Stimulated activated CD4-positive, alpha-beta T cell treated with anti-CD3 and anti-CD28 coated beads, Interleukin-15, amount 100 ng/mL, for 1 hour (primary cell): ENCODE data around the gene PCED1A.
"Not testable (repeated sequence)": the region's sequence is repeated elsewhere in the genome, so short reads cannot be mapped to it uniquely, and the experiment has no call there.

Experiments used
- DNase-seq, 2 donors: peaks; one replicate each; pipeline ENCODE4 v3.0.0-alpha.2; 2020; ENCODE audit warnings: low read depth in 1 of 2, low spot score in 1 of 2

Gene PCED1A

GRCh38 chr20:2829376-2829775, 11.1 kb downstream of the PCED1A start:
- DNase-seq: no peak

- DNase-seq: no peak
These were observed 13.8 kb downstream of the PCED1A start for GRCh38 chr20:2826655-2827054.

DNA sequence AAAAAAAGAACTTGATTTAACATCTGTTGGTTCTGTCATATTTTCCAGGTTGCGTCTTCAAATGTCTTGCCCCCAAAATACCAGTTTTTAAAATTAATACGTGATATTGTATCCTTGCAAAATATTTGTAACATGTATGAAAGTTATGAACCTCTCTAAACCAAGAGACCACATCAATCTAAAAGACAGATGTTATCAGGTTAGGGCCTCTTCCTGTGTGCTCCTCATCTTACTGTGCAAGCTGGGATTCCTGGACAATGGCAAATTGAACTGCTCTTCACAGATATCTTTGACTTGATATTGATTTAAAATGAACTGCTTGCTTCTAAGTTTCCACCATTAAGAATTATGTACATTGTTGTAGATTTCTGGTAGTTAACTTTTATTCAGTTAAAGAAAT, 14.7 kb downstream of the PCED1A start:
- no peak for DNase-seq

DNA sequence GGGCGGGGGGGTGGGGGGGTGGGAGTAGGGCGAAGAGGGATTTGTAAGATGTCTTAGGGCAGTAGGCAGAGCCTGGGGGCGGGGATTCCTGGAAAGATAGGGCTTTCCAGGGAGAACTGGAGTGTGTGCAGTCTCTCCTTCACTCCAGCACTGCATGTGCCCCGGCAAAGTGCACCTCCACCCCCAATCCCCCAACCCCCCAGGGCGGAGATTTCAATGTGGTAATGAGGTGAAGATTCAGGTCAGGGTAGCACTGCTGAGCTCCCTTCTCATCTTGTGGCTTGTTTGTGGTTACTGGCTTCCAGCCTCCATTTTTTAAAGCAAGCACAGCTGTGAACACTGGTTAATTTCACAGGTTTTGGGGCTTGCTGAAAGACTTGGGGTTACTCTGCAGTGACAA, 18.4 kb downstream of the PCED1A start:
- DNase-seq: no peak

DNA sequence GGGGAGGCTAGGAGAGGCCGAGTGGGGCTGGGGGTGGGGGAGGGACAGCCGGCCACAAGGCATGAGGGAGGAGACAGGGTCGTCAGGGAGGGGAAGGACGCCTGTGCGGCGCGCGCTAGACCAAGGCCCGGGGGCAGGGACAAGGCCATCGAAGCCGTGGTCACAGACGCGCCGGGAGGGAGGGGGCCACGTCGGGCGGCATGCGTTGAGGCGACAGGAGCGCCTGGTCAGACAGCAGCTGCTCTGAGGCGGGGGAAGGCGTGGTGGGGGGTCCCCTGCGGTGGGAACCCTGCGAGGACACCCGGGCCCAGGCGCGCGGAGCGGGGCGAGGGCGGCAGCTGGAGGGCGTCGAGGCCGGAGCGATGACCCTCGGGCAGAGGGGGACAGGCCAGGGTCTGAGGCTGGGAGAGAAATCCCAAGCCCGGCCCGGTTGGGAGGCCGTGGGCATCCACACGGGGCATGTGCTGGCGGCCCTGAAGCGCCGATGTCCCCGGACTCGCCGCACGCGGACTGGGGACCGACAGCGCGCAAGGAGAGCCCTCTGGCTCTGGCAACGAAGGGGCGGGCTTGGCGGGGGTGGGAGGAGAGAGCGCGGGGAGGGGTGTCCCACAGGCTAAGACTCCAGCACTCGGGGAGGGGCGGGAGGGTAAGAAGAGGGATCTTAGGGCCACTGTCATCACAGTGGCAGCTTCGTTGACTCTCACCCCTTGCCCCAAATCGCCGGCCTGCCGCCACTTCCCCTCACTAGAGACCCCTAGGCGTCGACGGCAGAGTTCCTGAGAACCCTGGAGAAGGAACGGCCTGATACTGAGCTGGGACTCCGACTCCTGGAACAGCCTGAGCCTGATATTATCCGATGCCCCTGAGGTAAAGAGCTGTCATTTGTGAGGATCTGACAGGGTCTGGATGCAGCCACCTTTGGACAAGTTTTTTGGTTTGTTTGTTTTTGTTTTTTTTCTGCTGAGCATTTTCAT, 19.3 kb downstream of the PCED1A start:
- no peak for DNase-seq

GRCh38 chr20:2820084-2820895, 20.2 kb downstream of the PCED1A start:
- no peak for DNase-seq

- no peak for DNase-seq
These were observed 22.4 kb downstream of the PCED1A start for GRCh38 chr20:2817891-2818595.

DNA sequence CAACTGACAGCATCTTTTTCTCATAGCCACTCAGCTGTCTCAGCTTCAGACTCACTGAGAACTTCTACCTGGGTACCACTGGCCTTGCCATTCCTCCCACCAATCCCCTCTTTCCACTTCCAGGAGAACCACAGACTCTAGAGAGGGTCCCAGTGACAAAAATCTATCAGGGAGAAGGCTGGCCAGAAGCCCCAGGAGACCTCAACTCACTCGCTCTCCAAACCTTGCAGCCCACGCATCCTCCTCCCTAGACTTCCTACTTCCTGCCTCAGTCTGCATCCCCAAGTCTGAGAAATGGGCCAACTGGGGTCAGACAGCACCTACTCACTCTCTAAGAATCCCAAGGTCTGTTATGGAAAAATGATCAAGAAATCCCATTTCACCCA, 23.1 kb downstream of the PCED1A start:
- DNase-seq: no peak

GRCh38 chr20:2816583-2817340, 23.7 kb downstream of the PCED1A start:
- DNase-seq: no peak

- no peak for DNase-seq
These were observed 24.3 kb downstream of the PCED1A start, which contains the start of gene TMEM239 for GRCh38 chr20:2816030-2816582. Gene TMEM239, plus strand, starts transcription at chr20:2816364. Its CDS starts 191 bp downstream, at chr20:2816555.

DNA sequence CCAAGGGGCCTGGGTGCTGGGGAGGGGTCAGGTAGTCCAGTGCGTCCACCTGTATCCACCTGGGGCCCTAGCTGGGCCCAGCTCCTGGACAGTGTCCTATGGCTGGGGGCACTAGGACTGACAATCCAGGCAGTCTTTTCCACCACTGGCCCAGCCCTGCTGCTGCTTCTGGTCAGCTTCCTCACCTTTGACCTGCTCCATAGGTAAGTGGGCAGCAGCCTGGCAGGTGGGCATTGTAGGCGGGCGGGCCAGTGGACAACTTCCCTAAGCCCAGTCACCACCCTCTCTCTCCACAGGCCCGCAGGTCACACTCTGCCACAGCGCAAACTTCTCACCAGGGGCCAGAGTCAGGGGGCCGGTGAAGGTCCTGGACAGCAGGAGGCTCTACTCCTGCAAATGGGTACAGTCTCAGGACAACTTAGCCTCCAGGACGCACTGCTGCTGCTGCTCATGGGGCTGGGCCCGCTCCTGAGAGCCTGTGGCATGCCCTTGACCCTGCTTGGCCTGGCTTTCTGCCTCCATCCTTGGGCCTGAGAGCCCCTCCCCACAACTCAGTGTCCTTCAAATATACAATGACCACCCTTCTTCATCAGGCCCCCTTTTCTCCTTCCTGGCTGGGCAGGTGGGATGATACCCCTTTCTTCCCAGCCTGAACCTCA, 25.1 kb downstream of the PCED1A start:
- no peak for DNase-seq

DNA sequence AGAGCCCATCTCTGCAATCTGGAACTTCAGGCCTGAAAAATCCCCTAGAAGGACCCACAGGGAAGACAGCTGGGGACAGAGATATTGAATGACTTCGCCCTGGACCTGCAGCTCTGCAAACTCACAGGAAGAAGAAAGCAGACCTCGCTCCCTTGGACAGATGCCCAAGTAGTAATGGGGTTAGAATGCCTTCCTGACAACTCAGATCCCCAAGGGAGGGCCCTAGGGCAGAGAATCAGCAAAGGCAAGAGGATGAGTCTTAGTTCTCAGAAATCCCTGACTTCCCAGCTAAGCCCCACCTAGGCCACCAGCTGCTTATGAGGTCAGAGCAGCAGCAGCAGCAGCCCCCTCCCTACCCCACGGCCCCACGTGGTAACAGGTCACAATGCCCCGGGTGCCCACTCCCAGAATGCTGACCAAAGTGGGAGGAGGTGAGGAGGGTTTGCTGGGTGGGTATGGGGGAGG, 25.8 kb downstream of the PCED1A start, which contains the start of gene C20orf141:
Gene C20orf141, plus strand, starts transcription at position 401 of the 465 bp plus-strand sequence. CDS start 198 bp downstream, outside the sequence.
- DNase-seq: no peak

DNA sequence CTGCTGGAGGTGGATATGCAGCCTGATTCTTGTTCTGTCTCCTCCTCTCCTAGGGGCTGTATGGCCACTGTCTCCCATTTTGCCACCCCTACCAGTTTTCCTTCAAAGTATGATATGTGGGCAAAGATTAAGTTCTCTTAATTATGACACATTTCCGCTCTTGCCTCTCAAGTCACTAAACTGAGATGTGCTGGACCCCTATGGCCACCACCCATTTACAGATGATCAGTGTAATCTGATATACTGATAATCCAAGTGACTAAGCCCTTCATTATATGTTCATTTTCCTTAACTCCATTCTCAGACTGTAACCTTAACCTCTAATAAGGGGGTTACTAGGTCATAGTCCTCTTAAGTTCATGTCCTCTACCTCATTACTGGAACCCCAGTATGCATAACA, 26.4 kb downstream of the PCED1A start:
- DNase-seq: no peak

DNA sequence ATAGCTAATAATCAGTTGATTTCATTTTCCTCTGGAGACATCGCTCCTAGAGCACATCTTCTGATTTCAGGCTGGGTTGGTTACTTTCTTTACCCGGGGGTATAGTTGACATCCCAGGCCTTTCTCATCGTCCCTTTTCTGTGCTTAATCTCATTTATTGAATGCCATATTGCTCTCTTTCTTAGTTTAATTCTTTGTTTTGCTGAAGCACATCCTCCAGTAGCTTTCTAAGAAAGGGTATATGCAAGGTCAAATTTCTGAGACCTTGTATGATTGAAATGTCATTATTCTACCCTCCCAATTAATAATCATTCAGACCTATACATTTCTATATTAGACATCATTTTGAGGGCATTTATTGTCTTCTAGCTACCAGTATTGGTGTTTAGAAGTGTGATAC, 28.3 kb downstream of the PCED1A start:
- no peak for DNase-seq

GRCh38 chr20:2809690-2810089, 30.8 kb downstream of the PCED1A start:
- DNase-seq: no peak

DNA sequence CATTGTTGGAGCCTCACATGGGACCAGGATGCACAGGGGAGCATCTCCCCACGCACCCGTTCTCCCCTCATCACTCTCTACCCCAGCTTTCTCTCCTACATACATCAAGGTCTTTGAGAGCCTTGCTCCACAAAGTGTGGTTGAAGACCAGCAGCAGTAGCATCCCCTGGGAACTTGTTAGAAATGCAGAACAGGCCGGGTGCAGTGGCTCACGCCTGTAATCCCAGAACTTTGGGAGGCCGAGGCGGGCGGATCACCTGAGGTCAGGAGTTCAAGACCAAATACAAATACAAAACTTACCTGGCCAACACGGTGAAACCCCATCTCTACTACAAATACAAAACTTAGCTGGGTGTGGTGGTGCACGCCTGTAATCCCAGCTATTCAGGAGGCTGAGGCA, 32.5 kb downstream of the PCED1A start:
- not testable (repeated sequence) for DNase-seq

DNA sequence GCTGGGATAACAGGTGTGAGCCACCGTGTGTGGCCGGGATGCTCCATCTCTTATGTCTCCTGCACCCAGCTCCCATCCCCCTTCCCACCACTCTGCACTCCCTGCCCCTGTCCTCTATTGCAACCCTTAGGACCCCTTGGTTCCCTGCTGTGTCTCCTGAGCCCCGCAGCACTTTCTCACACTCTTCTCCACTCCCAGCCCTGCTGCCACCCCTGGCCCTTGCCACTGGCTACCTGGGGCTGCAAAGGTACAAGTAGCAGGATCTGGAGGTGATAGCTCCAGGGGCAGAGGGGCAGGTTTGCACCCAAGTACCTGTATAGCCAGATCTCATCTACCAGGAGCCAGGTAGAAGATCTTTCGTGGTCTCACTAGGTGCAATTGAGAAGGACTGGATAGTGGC, 33.4 kb downstream of the PCED1A start:
- no peak for DNase-seq

DNA sequence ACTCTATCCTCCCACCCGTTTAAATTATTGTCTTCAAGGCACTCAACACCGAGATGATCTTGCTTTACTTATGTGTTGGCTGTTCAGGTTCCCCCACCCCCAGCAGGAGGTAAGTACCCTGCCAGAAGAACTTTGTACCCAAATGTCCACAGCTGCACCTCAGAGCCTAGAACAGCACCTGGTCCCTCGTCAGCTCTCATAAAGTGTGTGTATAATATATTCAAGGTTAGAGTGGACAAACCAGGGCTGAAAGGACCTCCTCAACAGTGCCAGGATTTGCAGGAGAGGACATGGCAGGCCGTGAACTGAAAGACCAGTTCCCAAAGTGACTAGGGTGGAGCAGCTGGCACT, 34.1 kb downstream of the PCED1A start:
- DNase-seq: no peak

DNA sequence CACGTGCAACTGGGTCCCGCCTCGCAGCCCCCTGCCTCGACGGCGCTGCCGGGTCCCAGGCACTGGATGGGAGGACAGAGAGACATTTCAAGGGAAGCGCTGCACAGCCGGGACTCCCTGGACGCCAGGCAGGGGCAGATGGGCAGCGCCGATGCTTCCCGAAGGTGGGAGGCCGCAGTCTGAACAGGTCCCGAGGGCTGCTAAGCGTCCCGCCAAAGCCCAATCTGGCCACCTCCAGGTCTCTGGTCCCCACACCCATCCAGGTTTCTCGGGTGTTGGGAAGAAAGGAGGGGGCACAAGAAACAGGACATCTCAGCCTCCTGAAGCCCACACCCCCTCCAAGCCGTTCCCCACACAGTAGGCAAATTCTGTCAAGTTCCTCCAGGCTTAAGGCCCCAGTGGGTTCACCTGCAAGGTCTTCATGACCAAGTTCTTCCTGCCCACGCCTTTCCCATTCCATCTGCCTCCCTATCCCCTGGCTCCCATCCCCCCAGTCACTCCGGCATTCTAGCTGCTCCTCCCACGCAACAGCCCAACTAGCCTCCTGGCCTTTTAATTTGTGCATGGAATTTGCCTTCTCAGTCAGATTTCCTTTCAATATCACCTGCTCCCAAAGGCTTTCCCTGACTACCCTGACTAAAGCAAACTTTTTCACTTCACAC, 34.6 kb downstream of the PCED1A start:
- no peak for DNase-seq
